ENCODE data around the gene RTL5.

RTL5 gene

GRCh38 chrX:72139538-72139937 lies 7.8 kb upstream of the RTL5 start:
- peaks cover 6% of the 10 kb centered on the region for H3K36me3 Mint-ChIP-seq
- H3K27ac Mint-ChIP-seq: no peak overlapping the region
- H3K27me3 Mint-ChIP-seq: peaks cover 2% of the 10 kb centered on the region
- no peaks in the 10 kb centered on the region for H3K9me3 Mint-ChIP-seq (ENCODE audit: low read depth)
- H3K4me3 Mint-ChIP-seq: no peak overlapping the region
- H3K4me1 Mint-ChIP-seq (ENCODE audit: low read depth): peaks cover 16% of the 10 kb centered on the region

- Mint-ChIP-seq H3K36me3 (peaks cover 6% of the 10 kb centered on the region), H3K9me3 (ENCODE audit: low read depth) (no peaks in the 10 kb centered on the region), H3K27ac (no peak overlapping the region), H3K27me3 (peaks cover 5% of the 10 kb centered on the region), H3K4me1 (ENCODE audit: low read depth) (peaks cover 6% of the 10 kb centered on the region), H3K4me3 (no peak overlapping the region)
These were observed 6.3 kb upstream of the RTL5 start for GRCh38 chrX:72137846-72138495.

- no peak overlapping the region for H3K27ac Mint-ChIP-seq
- H3K36me3 Mint-ChIP-seq: no peaks in the 10 kb centered on the region
- peaks cover 6% of the 10 kb centered on the region for H3K4me1 Mint-ChIP-seq (ENCODE audit: low read depth)
- H3K9me3 Mint-ChIP-seq (ENCODE audit: low read depth): no peaks in the 10 kb centered on the region
- H3K4me3 Mint-ChIP-seq: no peak overlapping the region
- peaks cover 5% of the 10 kb centered on the region for H3K27me3 Mint-ChIP-seq
These were observed 2.3 kb upstream of the RTL5 start for GRCh38 chrX:72133851-72134546.

GRCh38 chrX:72132456-72132855 lies 741 bp upstream of the RTL5 start:
- no peak overlapping the region for H3K4me3 Mint-ChIP-seq
- no peaks in the 10 kb centered on the region for H3K36me3 Mint-ChIP-seq
- peaks cover 6% of the 10 kb centered on the region for H3K4me1 Mint-ChIP-seq (ENCODE audit: low read depth)
- peaks cover 5% of the 10 kb centered on the region for H3K27me3 Mint-ChIP-seq
- H3K9me3 Mint-ChIP-seq (ENCODE audit: low read depth): no peaks in the 10 kb centered on the region
- H3K27ac Mint-ChIP-seq: no peak overlapping the region

GRCh38 chrX:72130762-72131250 lies 909 bp downstream of the RTL5 start:
- Mint-ChIP-seq H3K9me3 (ENCODE audit: low read depth) (no peaks in the 10 kb centered on the region), H3K36me3 (no peaks in the 10 kb centered on the region), H3K27me3 (peaks cover 5% of the 10 kb centered on the region), H3K27ac (no peak overlapping the region), H3K4me1 (ENCODE audit: low read depth) (peaks cover 12% of the 10 kb centered on the region), H3K4me3 (peak overlapping the region; percentile 52)

- H3K4me3 Mint-ChIP-seq: no peak overlapping the region
- H3K27ac Mint-ChIP-seq: no peak overlapping the region
- H3K27me3 Mint-ChIP-seq: peaks cover 6% of the 10 kb centered on the region
- no peaks in the 10 kb centered on the region for H3K36me3 Mint-ChIP-seq
- peaks cover 12% of the 10 kb centered on the region for H3K4me1 Mint-ChIP-seq (ENCODE audit: low read depth)
- H3K9me3 Mint-ChIP-seq (ENCODE audit: low read depth): no peaks in the 10 kb centered on the region
These were observed 1.5 kb downstream of the RTL5 start for GRCh38 chrX:72130156-72130761.

DNA sequence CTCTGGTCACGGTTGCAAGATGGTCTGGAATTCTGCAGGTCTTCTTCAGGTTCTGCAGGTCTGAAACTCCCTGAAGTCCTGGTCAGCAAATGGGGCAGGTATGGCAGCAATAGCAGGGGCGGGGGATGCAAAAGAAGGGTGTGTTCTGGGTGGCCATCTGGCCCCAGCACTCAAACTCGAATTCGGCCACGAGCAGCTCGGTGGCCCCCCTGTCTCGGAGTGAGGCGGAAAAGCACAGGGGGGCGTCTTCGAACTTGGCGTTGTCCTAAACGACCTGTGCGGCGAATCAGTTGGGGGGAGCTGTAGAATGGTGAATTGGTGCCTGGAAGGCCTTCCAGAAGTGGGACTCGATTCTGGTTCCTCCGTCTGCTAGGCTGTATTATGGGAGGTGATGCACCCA lies 2.1 kb downstream of the RTL5 start:
- Mint-ChIP-seq H3K4me1 (ENCODE audit: low read depth) (peaks cover 13% of the 10 kb centered on the region), H3K4me3 (no peak overlapping the region), H3K27ac (no peak overlapping the region), H3K27me3 (peaks cover 9% of the 10 kb centered on the region), H3K9me3 (ENCODE audit: low read depth) (no peaks in the 10 kb centered on the region), H3K36me3 (no peaks in the 10 kb centered on the region)

DNA sequence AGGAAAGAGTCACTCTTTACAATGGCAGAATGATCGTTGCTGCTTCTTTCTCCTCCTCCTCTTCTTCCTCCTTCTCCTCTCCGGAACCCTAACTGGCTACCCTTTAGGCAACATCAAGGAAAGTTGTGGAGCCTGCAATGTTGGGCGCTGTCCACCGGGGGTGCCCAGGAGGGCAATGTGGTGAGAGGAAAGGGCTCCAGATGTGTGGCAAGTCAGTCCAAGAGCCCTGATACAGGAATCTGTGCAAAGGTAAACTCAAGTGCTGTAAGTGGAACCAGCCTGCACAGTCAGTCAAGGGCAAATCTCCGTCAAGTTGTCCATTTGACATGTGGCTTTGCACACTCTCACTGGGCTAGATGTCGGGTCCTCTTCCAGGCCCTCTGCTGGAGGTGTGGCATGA lies 2.8 kb downstream of the RTL5 start:
- Mint-ChIP-seq H3K9me3 (ENCODE audit: low read depth) (no peaks in the 10 kb centered on the region), H3K4me1 (ENCODE audit: low read depth) (peaks cover 13% of the 10 kb centered on the region), H3K4me3 (no peak overlapping the region), H3K36me3 (no peaks in the 10 kb centered on the region), H3K27me3 (peaks cover 9% of the 10 kb centered on the region), H3K27ac (no peak overlapping the region)

DNA sequence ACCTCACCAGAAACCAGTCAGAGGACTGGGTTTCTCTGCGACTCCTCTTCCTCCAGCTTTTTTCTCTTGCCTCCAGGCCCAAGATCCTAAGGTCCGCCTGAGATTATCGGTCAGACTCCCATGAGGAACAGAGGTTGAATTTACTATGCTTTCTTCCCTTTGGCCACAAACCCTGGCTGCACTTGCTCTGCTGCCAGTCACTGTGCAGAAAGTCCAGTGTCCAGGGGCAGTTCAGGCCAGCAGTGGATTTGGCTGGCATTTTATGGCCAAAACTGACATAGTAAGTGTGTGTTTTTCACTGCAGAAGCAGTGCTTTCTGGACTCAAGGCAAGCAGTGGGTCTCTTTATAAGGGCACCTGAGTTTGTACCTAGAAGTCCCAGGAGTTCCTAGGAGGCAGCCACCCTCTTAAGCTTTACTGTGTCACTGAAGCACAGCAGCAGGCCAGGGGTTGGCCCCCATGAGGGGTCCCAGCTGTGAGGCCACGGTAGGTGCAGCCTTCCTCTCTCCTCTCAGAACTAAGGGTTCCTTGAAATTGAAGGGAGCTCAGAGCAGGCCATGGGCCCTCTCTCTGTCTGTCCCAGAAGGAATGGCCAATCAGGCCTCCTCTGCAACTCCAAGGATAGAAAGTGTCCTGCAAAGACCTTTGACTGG lies 3.4 kb downstream of the RTL5 start:
- Mint-ChIP-seq H3K4me1 (ENCODE audit: low read depth) (peaks cover 13% of the 10 kb centered on the region), H3K9me3 (ENCODE audit: low read depth) (no peaks in the 10 kb centered on the region), H3K4me3 (no peak overlapping the region), H3K36me3 (no peaks in the 10 kb centered on the region), H3K27me3 (peaks cover 7% of the 10 kb centered on the region), H3K27ac (no peak overlapping the region)

DNA sequence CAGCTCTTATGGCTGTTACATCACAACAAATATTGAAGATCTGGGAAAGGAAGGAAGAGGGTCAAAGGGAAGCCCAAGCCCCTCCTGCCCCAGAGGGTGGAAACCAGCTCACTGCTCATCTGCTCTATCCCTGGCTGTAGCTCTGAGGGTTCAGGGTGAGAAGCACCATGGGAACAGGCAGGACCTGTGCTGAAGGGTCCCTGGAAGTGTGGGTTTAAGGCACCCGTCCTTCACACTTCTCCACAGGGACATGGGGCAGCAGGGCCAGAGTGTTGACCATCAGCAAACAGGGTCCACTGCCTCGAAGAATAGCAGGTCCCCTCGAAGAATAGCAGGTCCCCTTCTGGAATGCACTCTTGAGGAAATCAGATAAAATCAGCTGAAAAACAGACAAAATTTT lies 4.4 kb downstream of the RTL5 start:
- no peaks in the 10 kb centered on the region for H3K36me3 Mint-ChIP-seq
- H3K27ac Mint-ChIP-seq: no peak overlapping the region
- H3K4me3 Mint-ChIP-seq: no peak overlapping the region
- H3K4me1 Mint-ChIP-seq (ENCODE audit: low read depth): peaks cover 16% of the 10 kb centered on the region
- H3K9me3 Mint-ChIP-seq (ENCODE audit: low read depth): no peaks in the 10 kb centered on the region
- H3K27me3 Mint-ChIP-seq: peaks cover 6% of the 10 kb centered on the region

DNA sequence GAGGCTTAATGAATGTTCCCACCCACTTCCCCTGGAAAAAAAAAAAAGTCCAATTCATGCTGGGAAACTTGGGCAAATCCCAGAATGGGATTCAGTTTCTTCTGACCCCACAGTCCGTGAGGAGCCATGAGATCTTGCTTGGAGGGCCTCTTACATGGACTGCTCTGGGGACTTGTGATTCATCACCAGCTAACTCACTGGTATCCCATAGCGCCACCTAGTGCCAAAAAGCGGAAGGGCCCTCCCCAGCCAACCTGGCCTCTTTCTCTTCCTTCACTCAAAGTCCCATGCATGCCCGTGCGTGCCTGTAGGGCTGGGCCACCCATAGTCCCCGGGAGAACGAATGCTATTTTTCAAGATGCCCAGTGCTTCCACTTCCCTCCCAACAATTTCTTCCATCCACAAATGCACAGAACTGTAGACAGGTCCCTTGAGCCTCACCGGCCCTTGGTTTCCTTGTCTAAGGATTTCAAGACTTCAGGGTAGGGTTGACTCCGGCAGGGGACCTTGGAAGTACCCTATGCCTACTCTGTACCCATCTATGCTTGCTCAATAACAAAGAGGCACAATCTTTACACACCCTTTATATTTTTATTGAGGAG lies 5.1 kb downstream of the RTL5 start:
- Mint-ChIP-seq H3K36me3 (no peaks in the 10 kb centered on the region), H3K4me1 (ENCODE audit: low read depth) (peaks cover 21% of the 10 kb centered on the region), H3K27me3 (peaks cover 6% of the 10 kb centered on the region), H3K4me3 (no peak overlapping the region), H3K9me3 (ENCODE audit: low read depth) (no peaks in the 10 kb centered on the region), H3K27ac (no peak overlapping the region)

GRCh38 chrX:72126048-72126415 lies 5.7 kb downstream of the RTL5 start:
- H3K27ac Mint-ChIP-seq: no peak overlapping the region
- H3K9me3 Mint-ChIP-seq (ENCODE audit: low read depth): no peaks in the 10 kb centered on the region
- no peaks in the 10 kb centered on the region for H3K36me3 Mint-ChIP-seq

GRCh38 chrX:72125331-72126047 lies 6.2 kb downstream of the RTL5 start:
- no peak overlapping the region for H3K4me3 Mint-ChIP-seq
- H3K4me1 Mint-ChIP-seq (ENCODE audit: low read depth): peaks cover 27% of the 10 kb centered on the region
- H3K27me3 Mint-ChIP-seq: peaks cover 6% of the 10 kb centered on the region
- no peaks in the 10 kb centered on the region for H3K36me3 Mint-ChIP-seq
- no peak overlapping the region for H3K27ac Mint-ChIP-seq
- H3K9me3 Mint-ChIP-seq (ENCODE audit: low read depth): no peaks in the 10 kb centered on the region

More at GRCh38 chrX:72126048-72126415, 5.7 kb downstream of the RTL5 start:
- Mint-ChIP-seq H3K4me1 (ENCODE audit: low read depth) (peaks cover 25% of the 10 kb centered on the region), H3K4me3 (no peak overlapping the region), H3K27me3 (peaks cover 6% of the 10 kb centered on the region)

DNA sequence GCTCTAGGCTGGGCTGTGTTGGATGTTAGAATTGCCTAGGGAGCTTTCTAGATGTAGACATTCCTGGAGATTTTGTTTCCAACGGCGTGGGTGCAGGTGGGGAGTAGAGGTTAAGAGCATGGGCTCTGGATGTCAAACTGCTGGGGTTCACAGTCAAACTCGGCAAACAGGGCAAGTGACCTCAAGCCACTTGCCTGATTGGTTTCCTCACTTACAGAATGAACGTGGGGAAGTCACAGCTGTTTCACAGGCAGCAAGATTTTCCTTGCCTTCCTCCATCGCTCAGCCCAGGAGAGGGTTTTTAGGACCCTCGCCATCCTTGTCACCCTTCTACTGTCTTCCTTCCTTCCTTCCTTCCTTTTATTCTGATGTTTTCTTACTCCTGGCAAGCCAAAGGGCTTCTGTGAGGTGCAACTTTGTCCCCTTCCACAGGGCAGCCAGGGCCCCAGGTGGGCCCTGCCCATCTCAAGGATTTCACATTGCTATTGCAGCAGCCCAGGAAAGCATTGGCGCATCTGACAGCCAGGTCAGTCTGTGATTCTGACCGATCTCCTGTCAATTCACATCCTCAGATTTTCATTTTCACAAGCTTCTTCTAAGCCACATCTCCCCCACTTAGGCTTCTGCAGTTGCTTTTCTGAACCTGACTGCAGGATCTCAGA lies 7.0 kb downstream of the RTL5 start:
- Mint-ChIP-seq H3K9me3 (ENCODE audit: low read depth) (no peaks in the 10 kb centered on the region), H3K4me3 (no peak overlapping the region), H3K4me1 (ENCODE audit: low read depth) (peaks cover 27% of the 10 kb centered on the region), H3K36me3 (no peaks in the 10 kb centered on the region), H3K27me3 (peaks cover 6% of the 10 kb centered on the region), H3K27ac (no peak overlapping the region)

Data from activated naive CD8-positive, alpha-beta T cell (primary cell).